Measurements from ENCODE around the gene SOX1.

Gene SOX1

DNA sequence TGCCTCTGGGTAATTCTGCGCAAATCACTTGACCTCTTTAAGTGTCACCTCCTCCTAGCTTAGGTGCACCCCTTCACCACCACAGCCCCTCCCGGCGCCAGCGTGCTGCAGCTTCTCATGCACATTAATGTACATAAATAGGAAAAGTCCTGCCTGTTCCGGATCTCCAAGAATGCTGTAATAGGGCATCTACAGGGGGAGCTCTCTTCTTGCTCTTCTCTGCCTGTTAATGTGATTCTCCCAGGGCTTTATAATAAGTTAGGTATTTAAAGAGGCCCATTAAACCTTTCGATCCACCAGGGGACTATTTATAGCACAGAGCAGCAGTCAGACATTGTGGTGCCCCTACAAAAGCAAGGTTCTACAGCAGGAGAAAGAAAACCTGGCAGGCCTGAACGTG is 35.3 kb downstream of the SOX1 start:
- Histone ChIP-seq H3K27ac (ENCODE audit: poor library complexity, severe bottlenecking) (no peak overlapping the region), H3K27me3 (ENCODE audit: insufficient read depth, poor library complexity, severe bottlenecking) (peaks cover 62% of the 10 kb centered on the region)
- no peak for ATAC-seq (ENCODE audit: low read depth)

DNA sequence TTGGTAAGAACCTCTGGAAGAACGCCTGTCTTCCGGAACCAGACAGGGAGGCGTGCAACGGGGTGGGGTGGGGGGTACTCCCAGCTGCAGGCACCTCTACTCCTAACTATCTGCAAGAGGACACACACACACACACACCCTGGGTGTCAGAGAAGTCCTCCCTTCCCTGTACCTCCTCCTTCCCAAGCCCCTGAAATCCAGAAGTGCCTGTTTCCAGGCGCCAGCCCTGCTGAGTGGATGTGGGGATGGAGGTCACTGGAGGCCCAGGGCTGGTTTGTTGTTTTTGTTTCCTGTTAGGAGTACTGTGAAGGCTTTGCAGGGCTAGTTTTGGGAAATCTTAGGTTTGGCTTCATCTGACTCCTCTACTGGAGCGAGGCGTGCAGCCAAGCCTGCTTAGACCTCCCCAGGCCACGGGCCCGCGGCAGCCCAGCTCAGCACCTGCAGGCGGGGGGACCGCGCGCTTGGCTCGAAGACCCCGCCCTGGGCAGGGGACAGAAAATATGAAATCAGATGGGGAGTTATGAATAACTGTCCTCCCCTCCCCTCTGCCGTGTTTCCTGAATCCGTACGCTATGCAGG is 36.4 kb downstream of the SOX1 start:
- DNase-seq (ENCODE audit: low spot score) (no peak), ATAC-seq (ENCODE audit: low read depth) (no peak)
- Histone ChIP-seq H3K27ac (ENCODE audit: poor library complexity, severe bottlenecking) (no peak overlapping the region), H3K4me3 (ENCODE audit: severe bottlenecking) (no peak overlapping the region), H3K27me3 (ENCODE audit: insufficient read depth, poor library complexity, severe bottlenecking) (peaks cover 67% of the 10 kb centered on the region), H3K9me3 (ENCODE audit: severe bottlenecking) (no peaks in the 10 kb centered on the region), H3K36me3 (ENCODE audit: low read depth) (no peaks in the 10 kb centered on the region), H3K4me1 (ENCODE audit: insufficient read depth, poor library complexity, severe bottlenecking) (no peaks in the 10 kb centered on the region)
- TF ChIP-seq, protein P1, sequence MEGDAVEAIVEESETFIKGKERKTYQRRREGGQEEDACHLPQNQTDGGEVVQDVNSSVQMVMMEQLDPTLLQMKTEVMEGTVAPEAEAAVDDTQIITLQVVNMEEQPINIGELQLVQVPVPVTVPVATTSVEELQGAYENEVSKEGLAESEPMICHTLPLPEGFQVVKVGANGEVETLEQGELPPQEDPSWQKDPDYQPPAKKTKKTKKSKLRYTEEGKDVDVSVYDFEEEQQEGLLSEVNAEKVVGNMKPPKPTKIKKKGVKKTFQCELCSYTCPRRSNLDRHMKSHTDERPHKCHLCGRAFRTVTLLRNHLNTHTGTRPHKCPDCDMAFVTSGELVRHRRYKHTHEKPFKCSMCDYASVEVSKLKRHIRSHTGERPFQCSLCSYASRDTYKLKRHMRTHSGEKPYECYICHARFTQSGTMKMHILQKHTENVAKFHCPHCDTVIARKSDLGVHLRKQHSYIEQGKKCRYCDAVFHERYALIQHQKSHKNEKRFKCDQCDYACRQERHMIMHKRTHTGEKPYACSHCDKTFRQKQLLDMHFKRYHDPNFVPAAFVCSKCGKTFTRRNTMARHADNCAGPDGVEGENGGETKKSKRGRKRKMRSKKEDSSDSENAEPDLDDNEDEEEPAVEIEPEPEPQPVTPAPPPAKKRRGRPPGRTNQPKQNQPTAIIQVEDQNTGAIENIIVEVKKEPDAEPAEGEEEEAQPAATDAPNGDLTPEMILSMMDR (IDR thresholded peaks at IDR 0.05; ENCODE audit: poor library complexity, severe bottlenecking): no peak

More for the DNA sequence above, 35.3 kb downstream of the SOX1 start:
- TF ChIP-seq, protein P1 (IDR thresholded peaks at IDR 0.05; ENCODE audit: poor library complexity, severe bottlenecking): peak; percentile 11
- DNase-seq (ENCODE audit: low spot score): no peak
- H3K4me1 ChIP-seq (ENCODE audit: insufficient read depth, poor library complexity, severe bottlenecking): peaks cover 4% of the 10 kb centered on the region
- no peaks in the 10 kb centered on the region for H3K9me3 ChIP-seq (ENCODE audit: severe bottlenecking)
- no peak overlapping the region for H3K4me3 ChIP-seq (ENCODE audit: severe bottlenecking)
- H3K36me3 ChIP-seq (ENCODE audit: low read depth): no peaks in the 10 kb centered on the region

GRCh38 chr13:112103961-112104880 is 37.3 kb downstream of the SOX1 start:
- H3K4me1 ChIP-seq (ENCODE audit: insufficient read depth, poor library complexity, severe bottlenecking): no peaks in the 10 kb centered on the region
- TF ChIP-seq, protein P1 (IDR thresholded peaks at IDR 0.05; ENCODE audit: poor library complexity, severe bottlenecking): no peak
- no peak overlapping the region for H3K27ac ChIP-seq (ENCODE audit: poor library complexity, severe bottlenecking)
- peaks cover 76% of the 10 kb centered on the region for H3K27me3 ChIP-seq (ENCODE audit: insufficient read depth, poor library complexity, severe bottlenecking)
- no peaks in the 10 kb centered on the region for H3K36me3 ChIP-seq (ENCODE audit: low read depth)
- ATAC-seq (ENCODE audit: low read depth): no peak
- no peak for DNase-seq (ENCODE audit: low spot score)
- H3K9me3 ChIP-seq (ENCODE audit: severe bottlenecking): no peaks in the 10 kb centered on the region
- no peak overlapping the region for H3K4me3 ChIP-seq (ENCODE audit: severe bottlenecking)

- Histone ChIP-seq H3K9me3 (ENCODE audit: severe bottlenecking) (no peaks in the 10 kb centered on the region), H3K27ac (ENCODE audit: poor library complexity, severe bottlenecking) (no peak overlapping the region), H3K4me1 (ENCODE audit: insufficient read depth, poor library complexity, severe bottlenecking) (no peaks in the 10 kb centered on the region), H3K4me3 (ENCODE audit: severe bottlenecking) (no peak overlapping the region), H3K36me3 (ENCODE audit: low read depth) (no peaks in the 10 kb centered on the region), H3K27me3 (ENCODE audit: insufficient read depth, poor library complexity, severe bottlenecking) (peaks cover 80% of the 10 kb centered on the region)
- TF ChIP-seq, protein P1 (IDR thresholded peaks at IDR 0.05; ENCODE audit: poor library complexity, severe bottlenecking): no peak
- ATAC-seq (ENCODE audit: low read depth): no peak
- no peak for DNase-seq (ENCODE audit: low spot score)
Observed at GRCh38 chr13:112104881-112105234, 37.9 kb downstream of the SOX1 start.
